ENCODE results near the gene EPHB6. TPM values are rescaled to one million over a fixed set of nuclear protein-coding genes. Genes with fewer than 3 reads are reported as not detected.

EPHB6 gene
- total RNA-seq, 1 experiment from 2014 or later: 30.5 TPM

DNA sequence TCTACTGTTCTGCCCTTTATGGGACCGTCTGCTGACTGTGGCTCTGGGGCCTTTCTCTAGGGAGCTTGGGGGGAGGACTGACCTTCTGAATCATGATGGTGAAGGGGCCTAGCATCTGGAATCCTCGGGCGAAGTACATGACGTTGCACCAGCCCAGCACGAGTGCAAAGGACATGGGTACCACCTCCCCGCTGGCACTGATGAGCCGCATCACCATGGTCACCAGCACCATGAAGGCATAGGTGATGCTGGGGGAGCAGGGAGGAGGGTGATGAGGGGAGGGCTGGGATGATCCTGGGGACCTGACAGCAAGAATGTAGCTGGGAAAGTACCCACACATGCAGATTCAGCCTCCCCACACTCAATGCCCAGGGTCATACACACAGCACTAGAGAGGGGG, 19.5 kb downstream of the EPHB6 start:
- no peaks in the 10 kb centered on the region for H3K9me3 ChIP-seq (ENCODE audit: low read length)
- TF ChIP-seq EZH2 (IDR thresholded peaks at IDR 0.05; ENCODE audit: low read length, unreplicated experiment) (no peak), EZH2phosphoT487 (IDR thresholded peaks at IDR 0.05; ENCODE audit: borderline replicate concordance, low read length) (no peak)
- TF ChIP-seq, protein P1, sequence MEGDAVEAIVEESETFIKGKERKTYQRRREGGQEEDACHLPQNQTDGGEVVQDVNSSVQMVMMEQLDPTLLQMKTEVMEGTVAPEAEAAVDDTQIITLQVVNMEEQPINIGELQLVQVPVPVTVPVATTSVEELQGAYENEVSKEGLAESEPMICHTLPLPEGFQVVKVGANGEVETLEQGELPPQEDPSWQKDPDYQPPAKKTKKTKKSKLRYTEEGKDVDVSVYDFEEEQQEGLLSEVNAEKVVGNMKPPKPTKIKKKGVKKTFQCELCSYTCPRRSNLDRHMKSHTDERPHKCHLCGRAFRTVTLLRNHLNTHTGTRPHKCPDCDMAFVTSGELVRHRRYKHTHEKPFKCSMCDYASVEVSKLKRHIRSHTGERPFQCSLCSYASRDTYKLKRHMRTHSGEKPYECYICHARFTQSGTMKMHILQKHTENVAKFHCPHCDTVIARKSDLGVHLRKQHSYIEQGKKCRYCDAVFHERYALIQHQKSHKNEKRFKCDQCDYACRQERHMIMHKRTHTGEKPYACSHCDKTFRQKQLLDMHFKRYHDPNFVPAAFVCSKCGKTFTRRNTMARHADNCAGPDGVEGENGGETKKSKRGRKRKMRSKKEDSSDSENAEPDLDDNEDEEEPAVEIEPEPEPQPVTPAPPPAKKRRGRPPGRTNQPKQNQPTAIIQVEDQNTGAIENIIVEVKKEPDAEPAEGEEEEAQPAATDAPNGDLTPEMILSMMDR (conservative IDR thresholded peaks at IDR 0.05; ENCODE audit: low read depth, low read length): no peak
- ChIA-PET POLR2A (ENCODE audit: unreplicated experiment) (no interaction called here), CTCF (no interaction called here)
- H3K27ac ChIP-seq (ENCODE audit: low read length): no peak overlapping the region
- ATAC-seq: no peak
- no peaks in the 10 kb centered on the region for H4K20me1 ChIP-seq (ENCODE audit: low read length)
- BruUV-seq (replicated peaks): no TSS peak
- H3K4me3 ChIP-seq (ENCODE audit: low read length): no peak overlapping the region
- intact Hi-C loops (cut with micrococcal nuclease): no loop called here
- no peaks in the 10 kb centered on the region for H3K9me2 ChIP-seq (replicated peaks; ENCODE audit: low read length)
- H3K27me3 ChIP-seq (ENCODE audit: low read length): peaks cover 13% of the 10 kb centered on the region
- no peak overlapping the region for H3K4me2 ChIP-seq (ENCODE audit: low read length)
- H3K9ac ChIP-seq (ENCODE audit: low read length): no peak overlapping the region
- no peaks in the 10 kb centered on the region for H3F3A ChIP-seq (ENCODE audit: low read length, unreplicated experiment)
- H3K36me3 ChIP-seq (ENCODE audit: low read depth, low read length): no peaks in the 10 kb centered on the region
- no peaks in the 10 kb centered on the region for H3K4me1 ChIP-seq (ENCODE audit: insufficient read depth, low read length)
- no peak overlapping the region for H2AFZ ChIP-seq (ENCODE audit: low read length)
- H3K79me2 ChIP-seq (ENCODE audit: low read length): no peaks in the 10 kb centered on the region
- no peak for DNase-seq

DNA sequence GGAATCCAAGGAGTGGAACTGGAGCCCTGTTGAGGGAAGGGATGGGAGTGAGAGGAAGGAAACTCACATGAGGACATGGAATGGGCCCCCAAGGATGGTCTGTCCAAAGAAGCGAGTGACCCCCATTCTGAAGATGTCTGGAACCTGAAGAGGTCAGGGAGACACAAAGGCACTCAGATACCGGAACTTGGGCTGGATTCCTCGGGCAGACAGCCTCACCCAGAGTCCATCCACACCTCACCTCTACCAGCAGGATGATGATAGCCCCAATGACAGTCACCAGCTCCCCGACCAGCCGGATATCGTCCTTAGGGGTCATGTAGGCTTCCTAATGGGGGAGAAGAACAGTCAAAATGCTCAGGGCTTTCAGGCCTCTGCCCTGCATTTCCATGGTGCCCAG, 20.0 kb downstream of the EPHB6 start:
- Histone ChIP-seq H3K27me3 (ENCODE audit: low read length) (peaks cover 17% of the 10 kb centered on the region), H3F3A (ENCODE audit: low read length, unreplicated experiment) (no peaks in the 10 kb centered on the region), H3K79me2 (ENCODE audit: low read length) (no peaks in the 10 kb centered on the region), H3K27ac (ENCODE audit: low read length) (no peak overlapping the region), H3K4me1 (ENCODE audit: insufficient read depth, low read length) (no peaks in the 10 kb centered on the region), H4K20me1 (ENCODE audit: low read length) (no peaks in the 10 kb centered on the region), H3K9me3 (ENCODE audit: low read length) (no peaks in the 10 kb centered on the region), H3K9ac (ENCODE audit: low read length) (no peak overlapping the region), H3K4me2 (ENCODE audit: low read length) (no peak overlapping the region), H3K36me3 (ENCODE audit: low read depth, low read length) (no peaks in the 10 kb centered on the region), H2AFZ (ENCODE audit: low read length) (no peak overlapping the region), H3K4me3 (ENCODE audit: low read length) (no peak overlapping the region), H3K9me2 (replicated peaks; ENCODE audit: low read length) (no peaks in the 10 kb centered on the region)
- POLR2A ChIA-PET (ENCODE audit: unreplicated experiment): no interaction called here
- ATAC-seq (no peak), DNase-seq (no peak)
- BruUV-seq (replicated peaks): no TSS peak
- intact Hi-C loops (cut with micrococcal nuclease): no loop called here
- CTCF ChIA-PET: no interaction called here
- TF ChIP-seq EZH2 (IDR thresholded peaks at IDR 0.05; ENCODE audit: low read length, unreplicated experiment): no peak
- TF ChIP-seq, protein P1 (conservative IDR thresholded peaks at IDR 0.05; ENCODE audit: low read depth, low read length): no peak
- TF ChIP-seq EZH2phosphoT487 (IDR thresholded peaks at IDR 0.05; ENCODE audit: borderline replicate concordance, low read length): no peak

DNA sequence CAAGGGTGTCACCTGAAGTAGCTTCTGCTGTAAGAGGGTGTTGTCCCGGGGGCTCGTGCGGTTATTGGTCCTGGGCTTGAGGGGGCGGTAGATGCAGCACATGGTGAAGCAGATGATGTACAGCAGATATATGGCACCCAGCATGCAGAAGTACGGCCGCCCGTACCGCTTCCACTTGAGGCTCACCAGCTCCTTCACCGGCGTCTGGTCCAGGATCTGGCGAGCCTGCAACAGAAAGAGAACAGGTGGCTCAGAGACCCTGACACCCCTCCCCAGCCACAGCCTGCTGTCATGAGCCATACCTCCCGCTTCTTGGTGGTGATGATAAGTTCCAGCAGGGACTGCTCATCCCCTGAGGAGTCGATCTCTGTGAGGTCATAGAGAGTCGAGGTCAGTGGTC, 20.6 kb downstream of the EPHB6 start:
- no peak for DNase-seq

More for the DNA sequence above, 20.6 kb downstream of the EPHB6 start:
- intact Hi-C loops (cut with micrococcal nuclease): no loop called here
- H3K9me2 ChIP-seq (replicated peaks; ENCODE audit: low read length): no peaks in the 10 kb centered on the region
- TF ChIP-seq, protein P1 (conservative IDR thresholded peaks at IDR 0.05; ENCODE audit: low read depth, low read length): no peak
- TF ChIP-seq EZH2 (IDR thresholded peaks at IDR 0.05; ENCODE audit: low read length, unreplicated experiment): no peak
- no peak for TF ChIP-seq EZH2phosphoT487 (IDR thresholded peaks at IDR 0.05; ENCODE audit: borderline replicate concordance, low read length)
- no peak overlapping the region for H2AFZ ChIP-seq (ENCODE audit: low read length)
- no peak overlapping the region for H3K4me2 ChIP-seq (ENCODE audit: low read length)
- no peaks in the 10 kb centered on the region for H3K79me2 ChIP-seq (ENCODE audit: low read length)
- H3K9ac ChIP-seq (ENCODE audit: low read length): no peak overlapping the region
- H3K36me3 ChIP-seq (ENCODE audit: low read depth, low read length): no peaks in the 10 kb centered on the region
- H3K4me1 ChIP-seq (ENCODE audit: insufficient read depth, low read length): no peaks in the 10 kb centered on the region
- H3K27me3 ChIP-seq (ENCODE audit: low read length): peaks cover 22% of the 10 kb centered on the region
- H3K27ac ChIP-seq (ENCODE audit: low read length): no peak overlapping the region
- no peaks in the 10 kb centered on the region for H3K9me3 ChIP-seq (ENCODE audit: low read length)
- BruUV-seq (replicated peaks): no TSS peak
- no peak overlapping the region for H3K4me3 ChIP-seq (ENCODE audit: low read length)
- ChIA-PET POLR2A (ENCODE audit: unreplicated experiment) (no interaction called here), CTCF (no interaction called here)
- no peak for ATAC-seq
- no peaks in the 10 kb centered on the region for H4K20me1 ChIP-seq (ENCODE audit: low read length)
- H3F3A ChIP-seq (ENCODE audit: low read length, unreplicated experiment): no peaks in the 10 kb centered on the region

All from PC-3 (cell line).